HEK293 (cell line): ENCODE results near the gene KSR1.
A peak's percentile ranks its signal among the peaks of the same experiment; 100 is the strongest.

Source experiments
- CTCF ChIP-seq: fragments of 450-650 bp; formaldehyde crosslinking; IDR thresholded peaks from 2 replicates; pipeline ENCODE4 v1.5.1; 2016; ENCODE audit warnings: missing biosample characterization, missing genetic modification characterization
- HOXA7 ChIP-seq: sonication (generic); formaldehyde crosslinking; IDR thresholded peaks from 2 replicates; pipeline ENCODE4 v1.8.1; 2022; ENCODE audit warnings: missing genetic modification reagents, borderline replicate concordance
- OVOL3 ChIP-seq: fragments of 450-650 bp; formaldehyde crosslinking; IDR thresholded peaks from 2 replicates; pipeline ENCODE4 v1.5.1; 2016; ENCODE audit warnings: missing biosample characterization, missing genetic modification characterization
- TSHZ1 ChIP-seq: fragments of 450-650 bp; formaldehyde crosslinking; IDR thresholded peaks from 2 replicates; pipeline ENCODE4 v1.5.1; 2016; ENCODE audit warnings: missing biosample characterization, missing genetic modification characterization, borderline replicate concordance
- ZBTB21 ChIP-seq: fragments of 450-650 bp; formaldehyde crosslinking; IDR thresholded peaks from 2 replicates; pipeline ENCODE4 v1.5.1; 2017; ENCODE audit warnings: missing biosample characterization, missing genetic modification characterization
- ZBTB44 ChIP-seq: fragments of 450-650 bp; IDR thresholded peaks from 2 replicates; pipeline ENCODE4 v1.5.1; 2018; ENCODE audit warnings: missing biosample characterization, mild to moderate bottlenecking, missing genetic modification characterization
- ZNF121 ChIP-seq: fragments of 450-650 bp; formaldehyde crosslinking; IDR thresholded peaks from 2 replicates; pipeline ENCODE4 v1.5.1; 2016; ENCODE audit warnings: missing biosample characterization, missing genetic modification characterization
- ZNF302 ChIP-seq: fragments of 450-650 bp; formaldehyde crosslinking; IDR thresholded peaks from 2 replicates; pipeline ENCODE4 v1.5.1; 2016; ENCODE audit warnings: missing biosample characterization, missing genetic modification characterization, low read depth
- ZNF341 ChIP-seq: fragments of 450-650 bp; formaldehyde crosslinking; IDR thresholded peaks from 2 replicates; pipeline ENCODE4; 2016; ENCODE audit warnings: low read depth, missing biosample characterization, missing genetic modification characterization
- ZNF423 ChIP-seq: fragments of 450-650 bp; formaldehyde crosslinking; IDR thresholded peaks from 2 replicates; pipeline ENCODE4 v1.5.1; 2016; ENCODE audit warnings: missing biosample characterization, missing genetic modification characterization
- ZNF558 ChIP-seq: fragments of 450-650 bp; formaldehyde crosslinking; IDR thresholded peaks from 2 replicates; pipeline ENCODE4 v1.5.1; 2016; ENCODE audit warnings: missing biosample characterization, missing genetic modification characterization

- peak; percentile 62 for TF ChIP-seq CTCF (tag by site-specific recombination)
- no peak for TF ChIP-seq ZBTB44
- TF ChIP-seq TSHZ1 = no peak
- no peak for TF ChIP-seq ZNF423 (tag by site-specific recombination)
- TF ChIP-seq ZNF302 (tag by site-specific recombination) = no peak
- TF ChIP-seq OVOL3 = no peak
- peak; percentile 87 for TF ChIP-seq ZNF341 (tag by site-specific recombination)
- TF ChIP-seq ZBTB21 (tag by site-specific recombination) = no peak
- no peak for TF ChIP-seq ZNF558
- no peak for TF ChIP-seq ZNF121 (tag by site-specific recombination)
- TF ChIP-seq HOXA7 (CRISPR knock-in tag) = no peak
Observed at GRCh38 chr17:27601069-27601974, 145.1 kb downstream of the KSR1 start.
